CD4-positive, alpha-beta T cell treated with Interleukin-4 for 1 hour (primary cell): ENCODE data around the gene VDR.

ENCODE experiments used
- DNase-seq, 2 donors: peaks; one replicate each; pipeline ENCODE4 v3.0.0-alpha.2; 2020 to 2022

The VDR gene

GRCh38 chr12:47891356-47891755 is 13.4 kb downstream of the VDR start:
- no peak for DNase-seq

DNA sequence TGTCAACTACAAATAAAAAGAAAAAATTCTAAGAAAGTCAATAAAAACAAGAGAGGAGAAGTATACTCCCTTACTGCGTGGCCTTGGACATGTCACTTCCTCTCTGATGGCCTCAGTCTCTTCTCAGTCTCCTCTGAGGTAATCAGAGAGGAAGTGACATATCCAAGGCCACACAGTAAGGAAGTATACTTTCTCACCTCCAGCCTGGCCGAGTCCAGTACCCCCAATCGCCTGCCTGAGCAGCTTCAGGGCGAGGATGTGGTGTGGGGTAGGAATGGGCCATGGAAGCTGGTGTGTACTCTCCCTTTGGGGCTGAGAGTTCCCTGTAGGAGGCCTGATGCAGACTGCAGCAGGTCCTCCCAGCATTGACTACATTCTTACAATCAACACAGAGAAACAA is 15.8 kb downstream of the VDR start:
- peak; percentile 48 to 54 for DNase-seq

- no peak for DNase-seq
Observed at GRCh38 chr12:47888153-47888819, 16.5 kb downstream of the VDR start.

DNA sequence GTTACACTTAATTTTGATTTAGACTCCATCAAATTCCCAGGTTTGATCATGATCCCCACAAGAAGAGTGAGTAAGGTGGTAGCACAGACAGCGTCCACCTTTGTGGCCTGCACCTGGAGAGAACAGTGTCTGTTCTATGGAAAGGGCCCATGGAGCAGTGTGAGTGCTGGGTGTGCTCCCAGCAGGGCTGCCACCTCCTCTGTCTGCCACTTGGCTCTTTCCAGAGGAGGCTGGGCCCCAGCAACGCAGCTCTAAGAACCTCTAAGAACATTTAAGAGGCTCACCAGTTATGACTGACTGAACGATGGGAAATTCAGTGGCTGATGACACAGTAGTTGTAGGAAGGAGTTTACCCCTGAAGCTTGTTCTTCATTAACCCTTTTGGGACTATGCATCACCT is 17.3 kb downstream of the VDR start:
- no peak for DNase-seq

GRCh38 chr12:47886510-47887240 is 18.1 kb downstream of the VDR start:
- DNase-seq = no peak

GRCh38 chr12:47885566-47885965 is 19.2 kb downstream of the VDR start:
- DNase-seq = no peak

DNA sequence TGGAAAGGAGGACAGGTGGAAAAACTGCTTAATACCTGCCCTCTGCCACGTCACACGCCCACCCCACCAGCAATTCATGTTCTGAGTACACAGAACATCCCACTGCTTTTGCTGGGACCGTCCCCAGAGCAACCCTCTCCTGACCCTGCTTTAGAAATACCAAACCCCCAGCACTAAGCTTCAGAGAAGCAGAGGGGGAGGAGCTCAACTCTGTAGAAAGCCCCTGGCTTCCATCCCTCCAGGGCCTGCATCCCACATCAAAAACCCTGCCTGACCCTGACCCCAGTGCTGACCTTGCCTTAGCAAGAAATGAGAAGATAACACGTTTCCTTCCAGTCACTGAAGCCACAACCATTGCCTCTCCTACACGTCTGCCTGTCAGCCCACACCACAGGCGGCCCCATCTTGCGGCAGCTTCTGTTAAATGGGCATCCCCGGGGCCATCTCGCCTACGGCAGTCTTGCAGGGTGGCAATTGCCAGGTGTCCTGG is 19.7 kb downstream of the VDR start:
- DNase-seq = peak; percentile 30 to 64

- DNase-seq = no peak
Observed at GRCh38 chr12:47884501-47884900, 20.3 kb downstream of the VDR start.

DNA sequence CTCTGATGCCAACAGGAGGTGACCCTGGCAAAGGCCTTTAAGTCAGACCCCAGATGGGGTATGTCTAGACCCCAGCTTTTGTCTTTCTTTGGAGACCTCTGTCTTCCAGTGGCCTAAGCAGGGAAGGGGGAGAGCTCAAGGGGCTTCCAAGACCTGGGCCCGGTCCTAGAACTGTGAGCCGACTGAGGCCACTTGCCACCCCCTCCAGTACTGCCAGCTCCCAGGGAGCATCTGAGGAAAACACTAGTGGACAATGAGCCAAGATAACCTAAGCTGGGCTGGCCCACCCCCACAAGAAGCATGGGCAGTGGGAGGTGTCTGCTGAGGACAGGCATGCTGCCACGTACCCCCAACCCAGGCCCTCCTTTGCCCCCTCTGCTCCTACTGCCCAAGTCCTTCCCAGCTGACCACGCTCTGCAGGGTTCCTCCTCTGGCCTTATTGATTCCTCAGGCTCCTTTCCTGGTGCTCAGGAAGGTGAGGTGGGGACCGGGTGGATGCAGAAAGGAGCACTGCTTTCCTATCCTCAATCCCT is 21.1 kb downstream of the VDR start:
- DNase-seq = no peak

GRCh38 chr12:47882781-47883546 is 21.8 kb downstream of the VDR start:
- DNase-seq = peak in 1 of 2 donors; percentile 33

DNA sequence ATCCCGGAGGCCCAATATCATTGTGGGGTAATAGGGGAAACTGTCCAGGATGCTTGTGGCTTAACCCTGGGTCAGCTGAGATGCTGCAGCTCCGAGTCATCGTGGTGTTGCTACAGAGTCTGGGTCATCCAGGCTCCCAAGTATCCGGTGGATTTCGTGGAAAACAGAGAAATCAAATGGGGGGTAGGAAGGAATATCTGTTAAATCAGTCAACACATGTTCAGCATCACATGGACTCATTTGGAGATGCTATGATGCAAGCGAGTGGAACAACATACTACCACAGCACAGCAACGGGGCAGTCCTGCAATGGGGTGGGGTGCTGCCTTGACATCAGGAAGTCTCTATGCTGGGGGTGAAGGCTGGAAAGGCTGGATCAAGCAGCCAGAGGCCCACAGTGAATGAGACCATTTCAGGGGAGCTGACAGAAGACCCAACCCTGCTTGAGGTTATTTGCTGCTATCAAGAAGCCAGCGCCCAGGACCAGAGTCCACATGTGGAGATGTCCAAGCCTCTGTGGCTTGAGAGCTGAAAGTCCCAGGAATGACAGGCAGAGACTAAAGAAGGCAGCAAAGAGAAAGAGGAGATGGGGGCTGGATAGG is 22.9 kb downstream of the VDR start:
- peak in 1 of 2 donors; percentile 48 for DNase-seq

DNA sequence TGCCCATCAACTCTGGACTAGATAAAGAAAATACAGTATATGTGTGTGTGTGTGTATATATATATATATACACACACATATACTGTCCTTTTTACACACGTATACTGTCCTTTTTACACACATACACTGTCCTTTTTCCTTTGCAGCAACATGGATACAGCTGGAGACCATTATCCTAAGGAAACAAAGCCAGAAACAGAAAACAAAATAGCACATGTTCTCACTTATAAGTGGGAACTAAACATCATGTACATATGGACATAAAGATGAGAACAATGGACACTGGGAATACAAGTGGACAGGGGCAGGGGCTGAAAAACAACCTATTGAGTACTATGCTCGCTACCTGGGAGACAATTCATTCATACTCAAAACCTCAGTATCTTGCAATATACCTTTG is 23.7 kb downstream of the VDR start:
- DNase-seq = no peak

DNA sequence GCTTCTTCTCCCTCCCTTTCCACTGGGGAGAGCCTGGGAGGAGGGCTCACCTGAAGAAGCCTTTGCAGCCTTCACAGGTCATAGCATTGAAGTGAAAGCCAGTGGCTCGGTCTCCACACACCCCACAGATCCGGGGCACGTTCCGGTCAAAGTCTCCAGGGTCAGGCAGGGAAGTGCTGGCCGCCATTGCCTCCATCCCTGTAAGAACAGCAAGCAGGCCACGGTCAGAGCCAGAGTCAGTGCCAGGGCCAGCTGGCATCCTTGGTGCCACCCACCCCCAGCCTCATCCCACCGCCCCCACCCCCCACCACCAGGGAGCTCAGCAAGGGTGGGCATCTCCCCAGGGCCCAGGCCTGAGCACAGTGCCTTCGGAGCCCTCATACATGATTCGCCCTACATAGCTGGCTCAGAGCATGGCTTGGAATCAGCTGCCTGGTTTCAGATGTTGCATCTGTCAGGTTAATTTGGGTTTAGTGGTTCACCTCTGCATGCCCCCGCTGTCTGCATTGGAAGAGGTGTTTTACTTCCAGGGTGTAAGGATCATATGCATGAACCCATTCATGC is 25.8 kb downstream of the VDR start:
- DNase-seq = no peak

- no peak for DNase-seq
Observed at GRCh38 chr12:47878293-47878917, 26.4 kb downstream of the VDR start.

- no peak for DNase-seq
Observed at GRCh38 chr12:47877081-47877480, 27.7 kb downstream of the VDR start.

DNA sequence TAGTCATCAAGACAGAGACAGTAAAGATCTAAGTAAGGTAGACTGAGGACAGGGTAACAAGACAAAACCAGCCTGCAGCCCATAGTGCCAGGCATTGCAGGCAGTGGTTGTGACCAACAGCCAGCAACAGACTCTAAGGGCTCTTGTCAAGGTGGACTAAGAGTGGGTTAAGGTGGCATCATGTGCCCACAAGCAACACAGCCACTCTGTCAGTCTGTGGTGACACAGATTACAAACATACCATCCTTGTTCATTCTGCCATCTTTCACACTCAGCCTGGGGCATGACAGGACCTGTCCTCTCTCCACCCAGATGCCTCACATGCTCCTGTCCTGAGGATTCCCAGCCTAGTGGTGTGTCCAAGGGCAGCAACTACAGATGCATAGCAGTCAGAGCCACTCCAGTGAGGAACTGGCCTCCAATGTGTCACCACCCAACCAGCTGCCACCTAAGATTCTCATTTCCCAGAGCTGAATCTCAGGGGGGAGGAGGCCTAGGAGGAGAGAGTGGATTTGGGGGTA is 28.3 kb downstream of the VDR start:
- DNase-seq = no peak

DNA sequence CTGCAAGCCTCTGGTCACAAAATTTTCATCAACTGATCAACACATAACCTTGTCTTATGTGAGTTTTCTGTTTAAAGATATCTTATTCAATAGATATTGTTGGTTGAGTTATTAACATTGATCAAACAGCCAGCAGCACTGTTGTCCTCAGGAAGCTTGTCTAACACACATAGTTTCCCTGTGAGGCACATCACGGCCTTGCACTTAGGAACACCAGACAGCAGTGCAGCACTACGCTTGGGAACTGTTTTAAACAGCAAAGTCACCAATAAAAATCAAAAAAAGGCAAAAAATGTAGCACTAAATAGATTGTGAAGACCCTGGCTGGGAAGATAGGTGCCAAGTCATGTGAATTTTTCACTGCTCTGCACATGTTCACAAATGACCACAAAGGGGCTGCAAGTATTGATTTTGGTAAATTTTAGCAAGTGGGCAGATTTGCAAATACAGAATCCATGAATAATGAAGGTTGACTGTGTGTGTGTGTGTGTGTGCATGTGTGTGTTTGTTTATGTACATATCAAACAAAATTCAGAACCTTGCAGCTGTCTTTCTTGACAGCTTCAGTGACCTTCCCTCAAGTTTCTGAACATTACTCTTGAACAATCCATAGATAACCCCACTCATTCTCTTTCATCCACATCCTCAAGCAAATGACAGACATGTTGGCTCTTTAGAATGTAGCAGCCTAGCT is 28.9 kb downstream of the VDR start:
- DNase-seq = no peak

DNA sequence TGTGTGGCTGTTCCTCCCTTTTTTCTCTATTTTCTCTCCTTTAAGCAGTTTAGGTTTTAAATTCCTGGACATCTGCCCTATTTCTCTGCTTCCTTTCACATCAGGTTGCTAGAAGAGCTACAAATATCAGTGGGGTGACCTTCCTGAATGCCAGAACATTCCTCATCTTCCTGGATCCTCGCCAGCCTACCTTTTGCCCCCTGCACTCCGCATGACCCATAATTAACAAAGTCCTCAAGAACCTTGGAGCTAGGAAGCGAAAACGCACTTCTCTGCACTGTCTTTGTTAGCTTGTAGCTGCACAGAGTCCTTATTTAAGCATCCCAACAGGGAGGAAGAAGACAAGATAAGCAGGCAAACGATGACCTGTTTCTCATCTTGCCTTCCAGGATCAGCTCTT is 30.5 kb downstream of the VDR start:
- no peak for DNase-seq

DNA sequence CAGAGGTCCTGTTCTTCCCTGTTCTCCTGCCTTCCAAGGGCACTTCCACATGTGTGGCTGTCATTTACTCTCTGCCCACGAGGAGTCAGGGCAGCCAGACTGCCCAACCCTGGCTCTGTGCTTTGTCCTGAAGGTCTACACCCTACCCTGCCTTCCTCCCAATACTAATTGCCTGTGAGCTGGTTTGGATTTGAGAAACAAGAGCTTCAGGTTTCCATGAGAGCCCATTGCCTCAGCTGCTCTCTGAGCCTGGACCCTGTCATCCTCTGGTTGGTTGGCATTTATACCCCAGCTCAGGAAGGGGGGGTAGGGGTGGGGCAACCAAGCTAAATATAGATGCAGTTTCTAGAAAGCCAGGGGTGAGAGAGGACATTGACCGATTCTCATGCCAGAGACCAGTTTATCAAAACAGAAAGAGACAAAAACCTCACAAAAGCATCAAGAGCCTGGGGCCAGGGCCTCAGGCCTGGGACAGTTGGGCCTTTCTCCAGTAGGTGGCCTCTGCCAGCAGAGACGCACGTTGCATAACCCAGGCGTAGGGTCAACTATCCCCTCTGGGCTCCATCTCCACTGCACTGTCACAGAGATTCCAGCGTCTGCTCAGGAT is 34.5 kb downstream of the VDR start:
- DNase-seq = peak in 1 of 2 donors; percentile 29

DNA sequence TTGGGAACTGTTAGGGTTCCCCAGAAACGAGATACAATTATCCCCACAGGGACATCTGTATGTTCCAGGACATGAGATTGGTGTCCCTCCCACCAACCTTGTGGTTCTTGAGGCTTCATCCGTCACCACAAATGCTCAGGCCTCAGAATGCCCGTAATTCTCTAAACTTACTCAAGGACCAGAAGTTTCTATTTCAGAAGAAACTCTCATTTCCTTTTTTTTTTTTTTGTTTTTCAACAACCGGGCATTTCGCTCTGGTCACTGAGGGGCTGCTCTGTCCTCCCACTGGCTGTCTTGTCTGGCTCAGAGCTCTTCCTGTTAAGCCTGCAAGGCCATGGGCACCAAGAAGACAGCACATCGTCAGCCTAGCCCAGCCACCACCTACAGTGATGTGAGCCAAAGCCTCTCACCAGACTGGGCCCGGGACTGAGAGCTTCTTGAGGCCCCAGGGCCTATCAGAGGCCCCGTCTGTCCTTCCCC is 36.2 kb downstream of the VDR start:
- peak in 1 of 2 donors; percentile 42 for DNase-seq

DNA sequence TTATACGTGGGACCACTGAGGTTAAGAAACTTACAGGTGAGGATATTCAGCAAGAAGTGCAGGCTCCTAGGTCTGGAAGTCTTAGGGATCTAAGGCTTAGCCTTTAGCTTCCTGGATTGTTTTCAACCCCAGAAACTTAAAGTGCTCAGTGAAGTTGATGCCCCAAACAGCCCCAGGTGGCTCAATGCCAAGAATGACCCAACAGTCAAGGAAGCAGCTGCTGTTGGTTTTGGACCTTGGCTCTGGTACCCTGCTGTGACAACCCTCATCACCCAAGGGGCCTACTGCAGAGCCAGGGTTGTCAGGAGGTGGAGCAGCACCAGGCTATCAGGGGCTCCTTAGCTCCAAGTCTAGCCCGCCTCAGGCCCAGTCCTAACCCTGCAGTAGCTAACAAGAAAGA is 36.8 kb downstream of the VDR start:
- DNase-seq = no peak
